ENCODE measurements around the gene SFXN5.

The SFXN5 gene

DNA sequence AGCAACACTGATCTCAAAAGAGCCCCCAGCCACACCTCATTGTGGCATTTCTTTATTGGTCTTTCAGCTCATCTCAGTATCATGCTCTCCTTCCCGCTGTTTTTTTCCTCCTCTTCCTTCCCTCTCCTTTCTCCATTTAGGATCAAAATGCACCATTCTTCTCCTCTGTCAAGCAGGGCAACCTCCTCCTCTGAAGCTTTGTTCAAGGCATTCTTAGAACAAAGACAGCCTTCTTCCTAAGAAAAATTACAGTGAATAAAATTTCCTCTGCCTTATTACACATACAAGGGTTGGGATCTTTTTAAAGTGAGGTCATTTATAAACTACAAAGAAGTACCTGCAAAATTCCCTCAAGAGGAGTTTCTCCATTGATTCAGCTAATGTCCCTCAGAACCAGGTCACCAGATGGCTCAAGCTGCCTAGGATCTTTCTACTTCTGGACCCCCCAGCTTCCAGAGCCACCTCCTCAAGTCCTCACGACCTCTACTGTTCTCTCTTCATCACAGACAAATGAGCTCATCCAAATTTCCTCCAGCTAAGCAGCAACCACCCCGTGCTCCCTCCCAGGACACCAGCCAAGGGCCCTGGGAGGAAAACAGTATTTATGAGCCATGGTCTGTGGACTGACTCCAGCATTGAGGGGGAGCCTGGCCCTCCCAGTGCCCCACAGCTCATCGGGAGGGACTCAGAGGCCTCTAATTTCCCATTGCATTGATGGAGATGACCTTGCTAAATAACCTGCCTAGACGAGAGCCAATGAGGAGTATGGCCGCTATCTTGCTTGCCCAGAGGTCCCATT lies 18.0 kb downstream of the SFXN5 start:
- no peak for DNase-seq (ENCODE audit: low read depth in 1 of 2, low spot score in 1 of 2)

DNA sequence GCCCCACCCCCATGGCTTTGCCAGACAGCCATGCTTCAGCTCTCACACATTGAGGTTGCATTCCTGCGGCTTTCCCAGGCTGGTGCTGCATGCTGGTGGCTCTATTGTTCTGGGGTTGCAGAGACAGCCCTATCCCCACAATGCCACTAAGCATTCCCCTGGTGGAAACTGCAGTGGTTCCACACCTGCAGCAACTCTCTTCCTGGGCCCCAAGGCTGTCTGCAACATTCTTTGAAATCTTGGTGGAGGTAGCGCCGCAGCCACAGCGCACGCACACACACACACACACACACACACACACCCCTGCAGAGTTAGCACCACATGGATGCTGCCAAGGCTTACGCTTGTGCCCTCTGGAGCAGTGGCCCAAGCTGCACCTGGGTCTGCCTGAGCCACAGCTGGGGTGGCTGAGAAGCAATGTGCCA lies 21.4 kb downstream of the SFXN5 start:
- DNase-seq (ENCODE audit: low read depth in 1 of 2, low spot score in 1 of 2) = no peak

DNA sequence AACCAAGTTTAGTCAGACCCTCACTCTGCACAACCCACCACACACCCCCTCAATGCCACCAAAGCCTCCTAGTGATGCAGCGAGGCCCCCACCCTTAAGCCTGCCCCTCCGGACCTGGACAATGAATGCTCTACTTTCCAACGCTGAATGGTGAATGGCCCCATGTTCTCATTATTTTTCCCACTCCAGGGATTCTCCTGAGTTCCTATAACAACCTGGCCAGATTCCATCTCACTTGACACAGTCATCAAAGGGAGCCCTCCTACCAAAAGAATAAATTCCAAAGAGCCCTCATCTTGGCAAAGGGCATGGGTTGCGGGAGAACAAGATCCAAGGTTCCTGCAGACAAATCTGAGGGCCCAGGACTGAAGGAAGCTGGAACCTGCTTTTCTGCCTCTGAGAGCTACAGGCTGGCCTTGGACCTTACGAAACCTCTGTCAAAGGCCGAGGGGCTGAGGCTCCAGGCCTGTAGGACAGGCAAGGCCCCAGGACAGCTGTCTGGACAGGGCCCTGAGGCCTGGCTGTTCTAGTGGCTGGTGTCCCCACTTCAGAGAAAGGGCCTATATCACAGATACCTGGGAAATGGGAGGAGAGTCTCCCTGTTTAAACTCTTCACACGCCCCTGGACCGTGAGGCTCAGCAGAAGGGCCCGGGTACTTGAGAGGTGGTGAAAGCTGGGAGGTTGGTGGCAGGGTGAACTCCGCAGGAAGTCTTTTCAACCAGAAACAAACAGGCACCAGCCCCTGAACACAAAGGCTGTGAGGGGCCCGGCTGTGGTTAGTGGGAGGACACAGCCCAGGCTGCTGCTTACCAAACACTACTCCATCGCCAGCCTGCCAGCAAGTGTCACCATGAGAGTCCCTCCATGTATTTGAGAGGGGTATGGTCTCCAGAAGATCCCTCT lies 27.3 kb downstream of the SFXN5 start:
- DNase-seq (ENCODE audit: low read depth in 1 of 2, low spot score in 1 of 2) = no peak

DNA sequence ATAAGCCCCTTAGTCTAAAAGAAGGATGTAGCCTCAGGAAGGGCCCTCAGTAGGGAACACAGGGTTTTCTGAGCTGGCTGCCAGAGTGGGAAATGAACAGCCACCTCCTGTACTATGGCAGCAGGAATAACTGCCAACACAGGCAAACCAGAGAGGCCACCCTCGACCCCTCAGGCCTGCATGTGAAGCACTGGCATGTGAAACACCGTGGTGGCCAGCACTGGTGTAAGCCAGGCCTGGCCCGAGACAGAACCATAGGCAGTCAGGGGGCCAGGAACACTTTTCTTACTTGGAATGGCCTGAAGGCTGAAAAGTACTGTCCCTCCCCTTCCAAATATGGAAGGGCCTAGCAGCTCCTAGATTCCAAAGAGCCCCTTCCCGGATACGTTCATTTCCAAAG lies 28.2 kb downstream of the SFXN5 start:
- DNase-seq (ENCODE audit: low read depth in 1 of 2, low spot score in 1 of 2) = no peak

DNA sequence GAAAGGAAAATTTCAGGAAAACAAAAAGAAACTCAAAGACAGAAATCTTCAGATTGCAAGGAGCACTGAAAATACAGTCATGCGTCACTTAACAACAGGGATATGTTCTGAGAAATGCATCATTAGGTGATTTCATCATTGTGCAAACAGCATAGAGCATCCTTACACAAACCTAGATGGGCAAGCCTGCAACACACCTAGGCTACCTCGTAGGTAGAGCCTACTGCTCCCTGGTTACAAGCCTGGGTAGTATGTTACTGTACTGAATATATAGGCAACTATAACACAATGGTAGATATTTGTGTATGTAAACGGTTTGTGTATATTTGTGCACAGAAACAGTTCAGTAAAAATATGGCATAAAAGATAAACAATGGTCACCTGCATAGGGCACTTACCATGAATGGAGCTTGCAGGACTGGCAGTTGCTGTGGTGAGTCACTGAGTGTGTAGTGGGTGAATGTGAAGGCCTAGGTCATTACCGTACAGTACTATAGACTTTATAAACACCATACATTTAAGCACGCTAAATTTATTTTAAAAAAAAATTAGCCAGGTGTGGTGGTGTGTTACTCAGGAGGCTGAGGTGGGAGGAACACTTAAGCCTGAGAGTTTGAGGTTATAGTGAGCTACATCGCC lies 33.4 kb downstream of the SFXN5 start:
- no peak for DNase-seq (ENCODE audit: low read depth in 1 of 2, low spot score in 1 of 2)

DNA sequence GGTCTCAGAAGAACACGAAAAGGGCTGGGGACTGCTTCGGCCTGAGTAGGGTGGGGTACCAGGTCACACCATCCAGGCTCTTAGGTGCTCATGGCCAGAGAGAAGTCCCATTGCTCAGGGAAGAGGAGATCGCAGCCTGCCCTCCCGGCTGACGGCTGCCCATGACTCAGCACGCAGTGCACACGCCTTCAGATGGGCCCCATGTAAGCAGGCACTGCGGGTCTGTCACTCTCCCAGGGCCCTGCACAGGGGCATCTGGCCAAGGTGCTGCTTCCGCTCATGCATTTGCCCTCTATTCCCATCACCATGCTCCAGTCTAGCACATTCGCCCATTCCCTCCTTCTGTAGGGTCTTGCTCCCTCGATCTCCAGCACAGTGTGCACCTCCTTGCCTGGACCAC lies 34.7 kb downstream of the SFXN5 start:
- DNase-seq (ENCODE audit: low read depth in 1 of 2, low spot score in 1 of 2) = no peak

DNA sequence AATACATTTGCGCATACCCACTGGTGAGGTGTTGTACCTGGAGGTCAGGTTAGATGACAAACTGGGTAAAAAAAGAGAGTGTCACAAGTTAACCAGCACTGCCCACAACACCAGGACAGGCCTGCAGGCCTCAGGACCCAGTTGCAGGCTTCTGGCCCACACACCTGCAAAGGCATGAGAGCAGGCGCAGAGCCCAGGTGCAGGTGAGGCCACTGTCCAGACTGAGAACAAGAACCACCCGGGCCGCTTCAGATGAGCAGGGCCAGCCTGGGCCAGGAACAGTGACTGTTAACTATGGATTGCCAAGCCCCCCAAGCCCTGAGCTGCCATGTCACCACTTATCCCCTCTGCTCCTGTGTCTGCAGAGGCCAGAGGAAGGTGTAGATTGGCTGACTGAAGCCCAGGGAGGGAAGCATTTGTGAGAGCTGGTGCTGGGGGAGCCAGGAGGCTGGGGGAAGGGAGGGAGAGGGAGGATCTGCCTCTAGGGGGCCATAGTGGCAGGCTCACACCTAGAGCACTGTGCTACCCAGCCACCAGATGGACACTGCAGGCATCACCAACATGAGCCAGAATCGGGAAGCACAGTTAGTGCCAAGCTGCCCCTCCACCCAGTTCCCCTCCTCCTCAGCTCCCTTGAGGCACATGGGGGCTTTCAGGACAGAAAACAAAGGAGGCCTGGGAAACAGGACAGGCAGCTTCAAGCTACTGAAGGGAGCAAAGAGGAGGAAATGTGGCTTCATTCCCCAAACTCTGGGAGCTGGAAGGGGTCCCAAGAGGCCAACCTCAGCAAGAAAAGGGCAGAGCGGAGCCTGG lies 35.4 kb downstream of the SFXN5 start:
- DNase-seq (ENCODE audit: low read depth in 1 of 2, low spot score in 1 of 2) = no peak

DNA sequence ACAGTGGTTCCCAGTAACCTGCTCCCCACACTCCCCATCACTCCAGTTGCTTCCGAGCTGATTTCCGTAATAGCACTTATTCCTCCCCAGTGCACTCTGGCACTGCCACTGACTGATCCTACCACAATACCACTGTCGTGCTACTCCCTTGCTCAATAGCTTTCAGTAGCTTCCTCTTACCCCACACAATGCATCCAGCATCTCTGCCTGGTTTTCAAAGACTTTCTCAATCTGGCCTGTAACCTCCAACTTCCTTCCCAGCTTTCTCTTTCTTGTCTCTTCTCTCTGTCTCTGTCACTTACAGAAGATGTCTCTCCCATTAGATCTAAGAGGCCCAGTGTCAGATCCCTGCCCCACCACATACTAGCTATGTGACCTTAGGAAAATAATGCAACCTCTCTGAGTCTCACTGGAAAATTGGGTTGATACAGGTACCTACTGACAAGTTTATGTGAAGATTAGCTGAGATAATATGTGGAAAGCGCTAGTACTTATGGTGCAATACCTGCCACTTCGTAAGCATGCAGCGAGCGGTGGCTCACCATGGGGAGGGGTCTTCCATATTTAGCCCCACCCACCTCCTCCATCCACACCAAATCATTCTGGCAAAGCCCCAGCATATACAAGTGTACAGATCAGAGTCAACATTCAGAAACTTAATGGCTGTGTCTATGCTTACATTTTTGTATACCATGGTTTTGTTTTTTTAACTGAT lies 36.7 kb downstream of the SFXN5 start:
- no peak for DNase-seq (ENCODE audit: low read depth in 1 of 2, low spot score in 1 of 2)

DNA sequence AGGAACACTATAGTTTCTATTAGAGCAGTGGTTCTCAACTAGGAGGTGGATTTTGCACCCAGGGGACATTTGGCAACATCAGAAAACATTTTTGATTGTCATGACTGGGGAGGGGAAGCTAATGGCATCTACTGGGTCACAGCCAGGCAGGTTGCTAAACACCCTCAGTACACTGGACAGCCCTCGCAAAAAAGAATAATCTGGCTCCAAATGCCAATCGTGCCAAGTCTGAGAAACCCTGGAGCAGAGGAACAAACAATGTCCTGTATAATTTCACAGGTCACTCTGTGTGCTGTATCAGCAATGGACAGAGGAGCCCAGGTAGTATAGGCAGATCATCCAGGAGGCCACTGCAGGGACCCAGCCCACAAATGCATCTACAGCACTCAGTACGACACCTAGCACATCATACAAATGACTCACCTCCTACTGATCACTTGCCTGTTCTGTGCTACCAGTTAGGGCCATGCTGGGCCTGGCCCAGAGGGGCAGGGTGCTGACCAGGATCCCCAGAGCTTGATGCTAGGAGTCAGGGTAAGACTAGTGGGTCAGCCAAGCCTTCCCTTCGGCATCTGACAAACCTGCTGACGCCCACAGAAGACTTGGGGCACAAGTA lies 37.6 kb downstream of the SFXN5 start:
- DNase-seq (ENCODE audit: low read depth in 1 of 2, low spot score in 1 of 2) = no peak

DNA sequence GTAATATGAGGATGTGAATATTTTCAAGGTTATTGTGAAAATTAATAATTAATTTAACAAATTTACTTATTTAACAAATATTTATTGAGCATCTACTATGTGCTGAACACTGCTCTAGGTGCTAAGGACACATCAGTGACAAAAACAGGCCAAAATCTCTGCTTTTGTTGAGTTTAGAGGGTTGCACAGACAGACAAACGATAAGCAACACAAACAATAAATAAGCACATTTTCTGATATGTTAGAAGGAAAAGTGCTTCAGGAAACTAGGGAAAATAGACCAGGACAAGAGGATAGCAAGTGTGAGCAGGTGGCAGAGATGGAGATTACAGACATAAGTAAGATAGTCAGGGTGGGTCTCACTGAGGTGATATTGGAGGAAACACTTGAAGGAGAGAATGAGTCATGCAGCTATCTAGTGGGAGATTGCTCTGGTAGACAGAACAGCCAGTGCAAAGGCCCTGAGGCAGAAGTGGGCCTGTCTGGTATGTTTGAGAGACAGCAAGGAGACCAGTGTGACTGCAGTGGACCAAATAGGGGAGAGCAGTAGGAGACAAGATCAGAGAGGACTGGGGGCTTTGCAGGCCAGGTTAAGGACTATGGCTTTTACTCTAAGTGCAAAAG lies 38.3 kb downstream of the SFXN5 start:
- DNase-seq (ENCODE audit: low read depth in 1 of 2, low spot score in 1 of 2) = no peak

DNA sequence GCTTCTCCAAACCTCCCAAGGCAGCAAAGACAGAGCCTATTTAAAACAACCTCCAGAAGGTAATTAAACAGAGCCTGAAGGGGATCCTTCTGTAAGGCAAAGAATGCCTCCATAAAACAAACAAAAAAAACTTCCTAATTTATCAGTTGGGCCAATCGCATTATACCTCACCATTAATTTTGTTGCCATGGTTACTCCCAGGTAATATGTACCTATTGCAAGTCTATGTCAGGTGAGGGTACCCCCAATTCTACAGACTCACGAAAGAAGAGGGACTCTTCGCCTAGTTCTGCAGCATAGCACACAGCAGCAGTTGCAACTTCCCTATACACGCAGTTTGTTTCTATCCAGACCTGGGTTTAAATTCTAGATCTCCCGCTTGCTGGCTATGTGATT lies 38.8 kb downstream of the SFXN5 start:
- no peak for DNase-seq (ENCODE audit: low read depth in 1 of 2, low spot score in 1 of 2)

DNA sequence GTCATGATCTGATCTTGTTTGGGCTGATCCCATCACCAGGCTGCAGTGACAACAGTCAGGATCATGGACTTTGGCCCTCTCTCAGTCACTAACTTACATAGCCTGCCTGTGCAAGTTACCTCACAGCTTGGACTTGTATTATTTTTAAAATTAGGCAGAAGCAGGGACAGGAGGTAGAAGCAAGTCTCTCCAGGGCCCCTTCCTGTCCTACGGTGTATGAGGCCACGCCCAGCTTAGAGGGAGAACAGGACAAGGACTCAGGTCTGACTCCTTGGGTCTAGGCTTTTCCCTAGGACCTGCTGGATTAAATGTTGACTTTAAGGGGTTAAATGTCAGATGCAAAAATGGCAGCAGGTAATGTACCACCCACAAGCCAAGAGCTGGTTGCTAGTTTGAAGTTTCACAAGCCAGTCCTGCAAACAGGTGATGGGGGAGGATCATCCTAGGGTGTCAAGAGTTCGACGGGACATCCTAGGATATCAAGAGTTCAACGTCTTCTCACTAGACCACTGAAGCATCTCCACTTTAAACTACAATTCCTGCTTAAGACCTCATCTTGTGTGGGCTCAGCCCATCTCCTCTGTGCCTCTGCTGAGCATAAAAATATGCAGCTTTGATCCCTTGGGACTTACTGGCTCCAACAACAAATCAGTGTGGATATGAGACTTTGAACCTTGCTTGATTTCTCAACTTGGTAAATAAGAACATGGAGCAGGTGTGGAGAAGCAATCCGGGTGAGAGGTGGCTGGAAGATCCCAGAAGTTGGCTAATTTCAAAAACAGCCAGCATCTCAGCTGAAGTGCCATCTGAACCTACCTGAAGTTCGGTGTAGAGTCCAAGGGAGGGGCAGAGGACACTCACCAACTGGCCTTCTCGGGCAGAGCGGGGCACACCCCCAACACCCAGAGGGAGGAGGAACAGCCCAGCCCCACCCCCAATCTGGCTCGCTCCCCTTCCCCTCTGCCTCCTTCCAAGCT lies 39.5 kb downstream of the SFXN5 start:
- DNase-seq (ENCODE audit: low read depth in 1 of 2, low spot score in 1 of 2) = no peak

DNA sequence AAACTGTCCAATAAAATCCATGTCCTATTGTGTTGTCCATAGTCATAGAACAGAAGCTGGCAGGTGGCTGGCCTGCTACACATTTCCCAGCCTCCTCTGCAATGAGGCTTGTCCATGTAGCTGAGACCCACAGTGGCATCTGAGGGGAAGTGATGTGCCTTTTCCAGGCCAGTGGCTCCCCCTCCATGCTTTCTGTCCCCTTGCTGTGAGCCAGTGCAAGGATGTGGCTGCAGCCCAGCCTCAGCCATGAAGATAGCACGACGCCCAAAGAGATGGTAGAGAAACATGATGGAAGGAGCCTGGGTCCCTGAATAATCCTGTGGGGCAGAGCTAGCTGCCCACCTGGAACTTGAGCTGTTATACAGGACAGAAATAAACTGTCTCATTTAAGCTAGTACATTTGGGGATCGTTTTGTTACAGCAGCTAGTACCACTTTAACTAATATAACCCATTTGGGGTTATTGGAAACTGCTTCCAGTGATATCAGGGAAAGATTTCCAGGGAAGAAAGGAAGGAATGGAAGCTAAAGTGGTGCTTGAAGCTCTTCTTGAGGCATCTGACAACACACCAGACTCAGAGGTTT lies 40.3 kb downstream of the SFXN5 start:
- no peak for DNase-seq (ENCODE audit: low read depth in 1 of 2, low spot score in 1 of 2)

DNA sequence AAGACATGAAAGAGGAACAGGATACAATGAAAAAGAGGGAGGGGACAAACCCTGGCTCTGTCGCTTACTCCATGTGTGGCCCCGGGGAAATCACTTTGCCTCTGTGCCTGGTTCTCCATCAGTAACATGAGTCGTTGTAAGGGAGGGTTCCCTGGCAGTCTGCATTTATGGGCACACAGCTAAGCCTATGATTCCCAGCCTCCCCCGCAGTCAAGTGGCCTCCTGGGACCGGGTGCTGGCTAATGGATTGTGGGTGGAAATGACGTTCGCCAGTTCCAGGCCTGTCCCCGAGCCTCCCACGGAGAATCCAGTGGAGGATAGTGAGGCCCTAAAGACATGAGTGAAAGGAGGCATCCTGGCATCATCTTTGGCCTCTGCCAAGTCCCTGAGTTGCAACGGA lies 42.7 kb downstream of the SFXN5 start:
- DNase-seq (ENCODE audit: low read depth in 1 of 2, low spot score in 1 of 2) = no peak

DNA sequence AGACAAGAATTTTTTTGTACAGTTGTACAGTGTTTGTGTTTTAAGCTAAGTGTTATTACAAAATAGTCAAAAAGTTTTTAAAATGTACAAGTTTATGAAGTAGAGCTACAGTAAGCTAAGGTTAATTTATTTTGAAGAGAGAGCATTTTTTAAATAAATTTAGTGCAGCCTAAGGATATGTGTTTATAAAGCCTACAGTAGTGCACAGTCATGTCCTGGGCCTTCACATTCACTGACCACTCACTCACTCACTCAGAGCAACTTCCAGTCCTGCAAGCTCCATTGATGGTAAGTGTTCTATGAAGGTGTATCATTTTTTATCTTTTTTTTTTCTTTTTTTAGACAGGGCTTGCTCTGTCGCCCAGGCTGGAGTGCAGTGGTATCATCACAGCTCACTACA lies 44.2 kb downstream of the SFXN5 start:
- DNase-seq (ENCODE audit: low read depth in 1 of 2, low spot score in 1 of 2) = no peak

DNA sequence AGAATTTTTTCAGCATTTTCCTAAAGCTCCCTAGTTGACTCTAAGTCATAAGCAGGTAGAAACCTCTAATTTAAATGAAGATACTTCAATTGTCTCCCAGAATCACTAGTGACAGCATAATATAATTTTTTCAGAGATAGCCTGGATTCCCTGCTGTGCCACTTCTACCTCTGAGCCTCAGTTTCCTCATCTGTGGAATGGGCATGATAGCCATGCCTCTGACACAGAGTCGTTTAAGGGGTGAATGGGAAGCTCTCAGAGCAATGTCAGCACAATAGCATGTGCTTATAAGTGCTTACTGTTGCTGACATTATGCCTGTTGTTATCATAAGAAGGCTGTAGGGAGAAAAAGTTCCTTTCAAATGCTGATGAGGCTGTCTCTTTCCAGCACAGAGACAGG lies 48.0 kb downstream of the SFXN5 start:
- DNase-seq (ENCODE audit: low read depth in 1 of 2, low spot score in 1 of 2) = no peak

DNA sequence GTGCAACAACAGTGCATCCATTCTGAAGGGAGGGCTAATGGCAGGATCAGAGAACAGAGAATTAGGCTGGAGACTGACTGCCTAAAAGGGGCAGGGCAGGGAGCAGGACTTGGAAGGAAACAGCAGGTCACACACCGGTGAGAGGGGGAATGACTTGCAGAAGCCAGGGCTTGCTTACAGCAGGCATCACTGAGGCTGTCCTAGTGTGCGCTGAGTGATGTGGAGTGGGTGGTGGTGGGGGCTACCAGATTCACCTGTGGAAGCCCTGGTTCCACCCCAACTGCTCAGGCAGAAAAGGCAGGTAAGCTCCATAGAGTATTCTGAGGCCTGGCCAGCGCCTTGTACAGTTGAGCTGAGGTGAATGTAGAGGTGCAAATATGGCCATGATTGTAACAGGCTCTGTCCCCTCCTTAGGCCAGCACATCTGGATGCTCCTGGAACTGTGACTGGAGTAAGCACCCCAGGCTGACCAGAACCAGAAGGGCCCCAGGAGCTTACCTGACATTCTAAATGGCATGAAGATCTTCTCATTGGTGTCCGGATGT lies 49.4 kb downstream of the SFXN5 start:
- DNase-seq (ENCODE audit: low read depth in 1 of 2, low spot score in 1 of 2) = no peak

Data from activated CD4-positive, alpha-beta T cell treated with anti-CD3 and anti-CD28 coated beads, Interleukin-2, amount 50 U/mL, for 24 hours (primary cell).